Heart right ventricle (tissue), 16 donors: ENCODE data around the gene TNS1. TPM values are rescaled to one million over a fixed set of nuclear protein-coding genes. Genes with fewer than 3 reads are reported as not detected.

ENCODE experiments used
- ATAC-seq, 8 donors: fragments of 200-7000 bp; cut with Tn5 transposase; one replicate each; pipeline ENCODE4 v1.9.1; 2020; ENCODE audit warnings: mild to moderate bottlenecking in 8 of 8, moderate library complexity in 8 of 8, moderate number of reproducible peaks in 1 of 8
- DNase-seq, 2 donors: peaks; one replicate each; pipeline ENCODE4 v3.0.0-alpha.2; 2020
- H3K27ac ChIP-seq, 10 donors: fragments of 200-600 bp; sonication (generic) in 2 of 10; one replicate each; pipeline versions ENCODE4 v1.5.0 to v1.8.0; 2020 to 2022; ENCODE audit warnings: mild to moderate bottlenecking in 3 of 10
- H3K27me3 ChIP-seq, 7 donors: fragments of 200-600 bp; one replicate each; pipeline ENCODE4 v1.8.0; 2021 to 2022; ENCODE audit warnings: mild to moderate bottlenecking in 2 of 7
- H3K36me3 ChIP-seq, 9 donors: fragments of 200-600 bp; sonication (generic) in 1 of 9; one replicate each; pipeline versions ENCODE4 v1.5.0 to v1.8.0; 2020 to 2022; ENCODE audit warnings: mild to moderate bottlenecking in 2 of 9
- H3K4me1 ChIP-seq, 9 donors: fragments of 200-600 bp; sonication (generic) in 1 of 9; one replicate each; pipeline versions ENCODE4 v1.5.0 to v1.8.0; 2020 to 2022; ENCODE audit warnings: mild to moderate bottlenecking in 4 of 9
- H3K4me3 ChIP-seq, 10 donors: fragments of 200-600 bp; sonication (generic) in 2 of 10; one replicate each; pipeline versions ENCODE4 v1.5.0 to v1.8.0; 2020 to 2022; ENCODE audit warnings: mild to moderate bottlenecking in 7 of 10, moderate library complexity in 2 of 10
- H3K9me3 ChIP-seq, 11 donors: fragments of 200-600 bp in 10 of 11; sonication (generic) in 2 of 11; one replicate each; pipeline versions ENCODE4 v1.5.0 to v1.8.0; 2013 to 2022; ENCODE audit warnings: mild to moderate bottlenecking in 2 of 11, control low read depth in 1 of 11, moderate library complexity in 1 of 11
- CTCF ChIP-seq, 9 donors: fragments of 200-600 bp; sonication (generic) in 2 of 9; IDR thresholded peaks; one replicate each; pipeline versions ENCODE4 v1.5.0 to v1.8.0; 2021 to 2022; ENCODE audit warnings: antibody characterized with exemption in 9 of 9, mild to moderate bottlenecking in 5 of 9, moderate library complexity in 1 of 9
- WGBS, 2 donors: extraction: QIAGEN DNeasy Blood & Tissue Kit; methylation state at CpG; one replicate each; pipeline ENCODE4 v1.1.7; 2013; ENCODE audit warnings: inconsistent platforms in 1 of 2; 5-methylcytosine and 5-hydroxymethylcytosine counted together
- intact Hi-C, 10 donors: fragments of 100-400 bp; cut with DNase I; formaldehyde crosslinking; loops; one replicate each; pipeline versions ENCODE4 v1.11.1 to v1.14.2; 2022
- polyA plus RNA-seq, 2 donors: library from polyadenylated mRNA; stranded (reverse); fragments of 200-250 nt; gene quantifications; one replicate each; pipeline ENCODE4 v1.2.3, GENCODE V29; 2013
- total RNA-seq, 10 donors: library from RNA; stranded (reverse); fragmentation: NEBNext Ultra II Directional in 3 of 10; extraction: Animal tissue kit (Norgen Biotek cat#: 25700) in 3 of 10; gene quantifications; one replicate each; pipeline versions ENCODE4 v1.2.1 to v1.2.4, GENCODE V29; 2021 to 2023
- donor health status: Arrhythmogenic right ventricular cardiomyopathy.
- donor health status: ischemic (EF 13 %, LVEDD 7.1; RV severe dilation, severe dysfunction).
- donor health status: healthy with polysubstance abuse.
- donor health status: DM: no; HTN: yes; CAD: no.
- donor health status: DM: no; HTN: no; CAD: no.
- donor health status: ischemic (EF 25% LVEDD 6.9; RV normal size, moderate dysfunction).
- donor health status: ischemic (EF 25% LVEDD 5.7; RV mildly dilated, moderate dysfunction).
- donor health status: healthy.
- donor health status: DM: yes; HTN: yes; CAD: no.
- donor health status: Ischemic cardiomyopathy.
- donor health status: ischemic (EF 35%, LVEDD 5.7; RV mildly dilated, moderate dysfunction).
- donor health status: nonischemic (EF 11% LVEDD 7.7; RV severe dilation, severe dysfunction).
- donor health status: DM: yes; HTN: yes; CAD: no.
- donor health status: PGD.
- donor health status: ischemic (EF 29% LVEDD 5.4; RV normal size, mild dysfunction).
- donor health status: nonischemic (EF 23%, LVEDD 6.1; RV moderate dilation, normal function).

Gene TNS1
- total and polyA plus RNA-seq, 12 donors: 64.6 to 844 (median 731) TPM

GRCh38 chr2:218028562-218029348, 26.0 kb upstream of the TNS1 start:
- peak overlapping the region in 6 of 10 donors; percentile 28 to 63 (median 59) for H3K27ac ChIP-seq
- H3K4me3 ChIP-seq: no peak overlapping the region
- peak in 3 of 8 donors; percentile 25 to 52 (median 46) for ATAC-seq
- H3K4me1 ChIP-seq: peaks cover 6 to 64% (median 41%) of the 10 kb centered on the region in 9 donors
- 48 to 72% methylated on average over 6 of the region's 6 CpGs for WGBS, 2 donors
- no peak for DNase-seq
- H3K9me3 ChIP-seq: no peaks in the 10 kb centered on the region
- peaks cover 0 to 3% (median 0%) of the 10 kb centered on the region in 7 donors for H3K27me3 ChIP-seq
- no peaks in the 10 kb centered on the region for H3K36me3 ChIP-seq
- no peak for TF ChIP-seq CTCF (IDR thresholded peaks at IDR 0.05)
- intact Hi-C loops: no loop called here

- H3K4me1 ChIP-seq: peaks cover 6 to 70% (median 44%) of the 10 kb centered on the region in 9 donors
- H3K27ac ChIP-seq: peak overlapping the region in 5 of 10 donors; percentile 38 to 63 (median 61)
- intact Hi-C loops: no loop called here
- DNase-seq (no peak), ATAC-seq (no peak)
- no peak overlapping the region for H3K4me3 ChIP-seq
- no peaks in the 10 kb centered on the region for H3K36me3 ChIP-seq
- 71 to 74% methylated on average over 2 of the region's 2 CpGs for whole genome bisulfite sequencing, 2 donors
- H3K9me3 ChIP-seq: no peaks in the 10 kb centered on the region
- TF ChIP-seq CTCF (IDR thresholded peaks at IDR 0.05): no peak
- no peaks in the 10 kb centered on the region for H3K27me3 ChIP-seq
Observed at GRCh38 chr2:218028189-218028495, 25.3 kb upstream of the TNS1 start.

DNA sequence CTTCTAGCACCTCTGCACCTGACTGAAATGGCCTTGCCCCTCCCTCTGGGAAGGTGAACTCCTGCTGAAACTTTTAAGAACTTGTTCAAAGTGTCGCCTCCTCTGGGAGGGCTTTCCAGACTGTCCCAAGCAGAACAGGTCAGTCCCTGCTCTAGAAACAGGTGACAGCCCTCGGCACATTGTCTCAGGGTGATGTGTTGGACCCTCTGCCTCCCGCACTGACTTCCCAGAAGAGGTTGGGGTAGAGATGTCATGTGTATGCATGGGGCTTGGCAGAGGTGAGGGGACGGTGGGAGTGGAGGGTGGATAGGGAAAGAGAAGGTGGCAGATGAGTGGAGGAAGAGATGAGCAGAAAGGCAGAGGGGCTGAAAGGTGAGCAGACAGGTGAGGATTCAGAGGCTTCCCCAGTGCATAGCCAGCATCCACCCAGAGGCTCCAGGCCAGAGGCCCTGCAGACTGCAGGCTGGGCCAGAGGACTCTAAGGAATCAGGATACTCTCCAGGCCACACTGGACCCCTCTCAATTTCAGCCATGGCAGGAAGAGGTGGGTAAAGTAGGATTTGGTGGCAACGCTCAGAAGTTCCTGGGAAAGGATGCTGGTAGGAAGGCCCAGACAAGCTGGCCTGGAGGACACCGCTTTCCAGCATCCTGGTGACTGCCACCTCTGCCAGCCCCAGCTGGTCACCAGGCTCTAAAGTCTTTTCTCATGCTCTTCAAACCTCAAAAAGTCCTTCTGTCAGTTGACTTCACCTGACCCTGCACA, 24.8 kb upstream of the TNS1 start:
- H3K36me3 ChIP-seq: no peaks in the 10 kb centered on the region
- no peaks in the 10 kb centered on the region for H3K9me3 ChIP-seq
- no peak for ATAC-seq
- H3K4me1 ChIP-seq: peaks cover 6 to 76% (median 44%) of the 10 kb centered on the region in 9 donors
- DNase-seq: no peak
- intact Hi-C loops: no loop called here
- no peaks in the 10 kb centered on the region for H3K27me3 ChIP-seq
- no peak overlapping the region for H3K4me3 ChIP-seq
- no peak for TF ChIP-seq CTCF (IDR thresholded peaks at IDR 0.05)
- WGBS, 2 donors: 94 to 96% methylated on average over 6 of the region's 6 CpGs
- H3K27ac ChIP-seq: peak overlapping the region in 3 of 10 donors; percentile 57 to 87 (median 61)

DNA sequence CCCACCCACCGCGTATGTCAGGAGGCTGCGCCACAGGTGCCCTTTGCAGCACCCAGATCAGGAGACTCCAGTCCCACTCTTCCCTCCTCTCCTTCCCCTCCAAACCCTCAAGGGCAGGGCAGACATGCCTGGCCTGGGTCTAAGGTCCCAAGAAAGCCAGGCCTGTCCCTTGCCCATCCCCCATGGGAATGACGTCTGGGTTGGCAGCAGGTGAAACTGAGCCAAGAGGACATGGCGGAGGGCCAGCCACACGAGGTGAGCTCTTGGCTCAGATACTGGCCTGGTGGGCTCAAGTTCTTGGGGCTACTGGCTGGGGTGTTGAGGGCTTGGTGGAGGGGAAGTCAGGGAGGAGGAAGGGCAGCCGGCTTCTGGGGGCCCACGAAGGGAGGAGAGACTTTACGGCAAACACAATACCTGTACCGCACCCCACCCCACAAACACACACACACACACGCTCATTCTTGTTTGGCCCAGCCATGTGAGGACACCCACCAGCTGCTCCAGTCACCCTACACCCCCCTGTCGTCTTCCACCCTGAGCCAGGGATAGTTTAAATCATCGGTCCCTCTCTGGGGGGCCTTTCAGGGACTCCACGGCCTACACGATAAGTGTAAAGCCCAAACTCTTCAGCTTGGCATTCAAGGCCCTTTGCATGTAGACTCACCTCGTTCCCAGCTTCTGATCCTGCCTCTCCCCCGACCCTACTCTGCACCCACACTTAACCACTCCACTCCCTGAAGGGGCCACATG, 24.1 kb upstream of the TNS1 start:
- H3K4me3 ChIP-seq: no peak overlapping the region
- no peak for TF ChIP-seq CTCF (IDR thresholded peaks at IDR 0.05)
- intact Hi-C loops: no loop called here

More for the DNA sequence above, 24.1 kb upstream of the TNS1 start:
- no peaks in the 10 kb centered on the region for H3K27me3 ChIP-seq
- 57 to 73% methylated on average over 17 of the region's 17 CpGs for WGBS, 2 donors
- ATAC-seq (peak in 7 of 8 donors; percentile 1 to 54 (median 38)), DNase-seq (peak in 1 of 2 donors; percentile 65)
- no peaks in the 10 kb centered on the region for H3K36me3 ChIP-seq
- H3K4me1 ChIP-seq: peaks cover 4 to 78% (median 41%) of the 10 kb centered on the region in 9 donors
- peak overlapping the region in 6 of 10 donors; percentile 1 to 87 (median 26) for H3K27ac ChIP-seq
- H3K9me3 ChIP-seq: no peaks in the 10 kb centered on the region
